GM18519 (cell line): ENCODE results near the gene PCSK6.

ENCODE experiments used
- ATAC-seq: cut with Tn5 transposase; IDR thresholded peaks from one replicate; pipeline ENCODE4 v1.9.1; 2021; ENCODE audit warnings: mild to moderate bottlenecking, moderate library complexity; ENCODE audit not compliant: unreplicated experiment, low FRiP score

PCSK6 gene

DNA sequence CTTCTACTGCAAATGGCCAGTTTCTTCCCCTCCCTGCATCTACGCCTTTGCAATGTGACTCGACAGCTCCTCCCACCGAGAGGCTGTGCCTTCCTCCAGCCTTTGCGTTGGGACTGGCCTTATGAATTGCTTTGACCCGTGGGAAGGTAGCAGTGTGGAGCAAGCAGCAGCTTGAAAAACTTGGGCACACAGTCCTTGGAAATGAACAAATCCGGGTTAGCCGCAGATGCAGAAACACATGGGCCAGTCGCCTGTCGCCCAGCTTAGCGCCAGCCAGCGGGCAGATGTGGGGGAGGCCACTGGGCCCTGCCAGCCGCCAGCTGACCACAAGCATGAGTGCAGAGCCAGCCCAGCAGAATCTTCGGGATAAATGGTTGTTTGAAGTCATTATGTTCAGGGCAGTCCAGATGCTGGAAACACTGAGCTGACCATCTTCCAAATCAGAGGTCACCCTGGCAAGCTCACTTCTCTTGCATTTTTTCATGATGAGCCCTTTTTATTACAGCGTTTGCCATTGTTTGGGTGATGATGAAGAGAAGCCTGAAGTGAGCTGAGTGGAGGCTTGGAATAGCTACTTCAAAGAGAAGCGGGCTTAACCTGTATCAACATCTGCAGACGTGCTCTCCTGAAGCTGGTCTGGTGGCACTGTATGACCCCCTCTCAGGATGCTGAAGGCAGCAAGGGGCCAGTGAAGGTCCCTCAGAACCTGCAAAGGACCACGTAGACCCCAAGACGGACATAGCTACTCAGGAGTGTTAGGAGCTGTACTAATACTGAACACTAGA, 222.0 kb downstream of the PCSK6 start:
- ATAC-seq, result no peak

- no peak for ATAC-seq
Measured at GRCh38 chr15:101266787-101267186, 222.7 kb downstream of the PCSK6 start.

- ATAC-seq, result no peak
Measured at GRCh38 chr15:101266034-101266433, 223.5 kb downstream of the PCSK6 start.

GRCh38 chr15:101264911-101265641, 224.4 kb downstream of the PCSK6 start:
- no peak for ATAC-seq

GRCh38 chr15:101264011-101264410, 225.5 kb downstream of the PCSK6 start:
- ATAC-seq, result no peak

GRCh38 chr15:101262551-101262950, 227.0 kb downstream of the PCSK6 start:
- ATAC-seq, result no peak

- ATAC-seq, result no peak
Measured at GRCh38 chr15:101258238-101259144, 231.0 kb downstream of the PCSK6 start.

DNA sequence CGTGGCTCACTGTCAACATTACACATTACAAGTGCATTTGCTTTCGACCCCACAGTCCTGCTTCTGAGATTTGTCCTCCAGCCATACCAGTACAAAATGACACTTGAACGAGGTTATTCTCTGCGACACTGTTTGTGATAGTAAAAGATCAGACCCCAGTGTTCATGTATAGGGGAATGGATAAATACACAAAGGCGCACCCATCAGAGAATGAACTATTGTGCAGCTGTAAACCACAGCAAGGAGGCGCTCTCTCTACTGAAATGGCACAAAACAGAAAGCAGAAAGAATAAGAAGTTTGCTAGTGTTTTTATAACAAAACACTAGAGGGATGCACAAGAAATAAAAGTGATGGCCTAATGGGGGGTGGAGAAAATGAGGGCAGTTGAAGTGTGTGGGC, 232.8 kb downstream of the PCSK6 start:
- ATAC-seq, result no peak

DNA sequence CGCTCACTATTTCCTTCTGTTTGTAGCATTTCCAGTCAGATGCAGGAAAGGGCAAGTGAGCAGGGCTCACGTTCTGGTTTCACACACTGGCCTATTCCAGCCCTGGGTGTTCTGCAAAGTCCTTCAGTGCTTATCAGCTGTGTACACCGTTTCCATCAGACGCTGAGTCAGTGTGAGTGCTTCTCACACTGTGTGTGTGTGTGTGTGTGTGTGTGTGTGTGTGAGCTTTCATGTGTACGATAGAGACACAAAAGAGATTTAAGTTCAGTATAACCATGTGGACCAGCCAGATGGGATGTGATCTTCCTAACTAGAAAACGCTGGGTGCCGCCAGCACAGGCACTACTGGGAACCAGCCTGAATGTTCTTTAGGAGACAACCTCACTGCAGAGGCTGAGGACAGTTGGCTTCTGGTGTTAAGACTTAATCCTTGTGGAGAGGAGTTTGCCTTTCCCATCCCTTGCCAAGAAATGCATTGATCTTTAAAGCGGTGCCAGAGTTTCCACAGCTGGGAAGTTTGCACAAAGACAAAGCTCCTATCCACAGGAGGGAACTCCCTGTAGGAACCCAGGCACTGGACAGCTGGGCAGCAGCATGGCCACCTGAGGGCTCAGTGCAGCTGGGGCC, 233.8 kb downstream of the PCSK6 start:
- ATAC-seq, result no peak

DNA sequence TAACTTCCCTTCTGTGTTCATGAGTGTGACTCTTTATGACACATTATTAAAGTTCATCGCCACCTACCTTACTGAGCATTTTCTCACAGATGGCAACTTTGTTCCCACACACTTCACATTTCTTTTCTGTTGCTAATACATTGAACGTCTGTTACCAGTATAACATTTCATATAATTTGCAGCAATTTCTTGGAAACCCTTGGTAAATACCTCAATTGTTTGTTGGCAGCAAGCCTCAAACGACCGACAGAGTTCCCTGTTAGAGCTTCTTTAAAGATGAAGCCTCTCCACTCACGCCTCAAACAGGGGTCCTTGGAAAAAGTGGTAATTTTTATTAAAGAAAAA, 234.5 kb downstream of the PCSK6 start:
- ATAC-seq, result no peak

GRCh38 chr15:101254157-101255050, 235.1 kb downstream of the PCSK6 start:
- ATAC-seq, result no peak
